Testis (tissue), 3 donors: ENCODE measurements around the gene TRRAP. TPM values are rescaled to one million over a fixed set of nuclear protein-coding genes. Genes with fewer than 3 reads are reported as not detected.

Experiments
- DNase-seq: peaks from one replicate; pipeline ENCODE4 v3.0.0-alpha.2; 2019
- H3K27ac ChIP-seq, 2 donors: fragments of 200-600 bp; sonication (generic); one replicate each; pipeline ENCODE4 v1.5.1; 2019
- H3K27me3 ChIP-seq: fragments of 200-600 bp; sonication (generic); one replicate; pipeline ENCODE4 v1.5.1; 2019
- H3K36me3 ChIP-seq: fragments of 200-600 bp; sonication (generic); one replicate; pipeline ENCODE4 v1.5.1; 2017; ENCODE audit warnings: low read depth; ENCODE audit errors: missing control alignments
- H3K4me1 ChIP-seq: fragments of 200-600 bp; sonication (generic); one replicate; pipeline ENCODE4 v1.5.1; 2019
- H3K4me3 ChIP-seq, 2 donors: fragments of 200-600 bp; sonication (generic); one replicate each; pipeline ENCODE4 v1.5.1; 2017 to 2019
- H3K9me3 ChIP-seq: fragments of 200-600 bp; sonication (generic); one replicate; pipeline ENCODE4 v1.5.1; 2017
- POLR2A ChIP-seq: fragments of 450-650 bp; IDR thresholded peaks from one replicate; pipeline ENCODE4 v1.6.1; 2017; ENCODE audit warnings: antibody characterized with exemption, mild to moderate bottlenecking, moderate library complexity
- WGBS, 2 donors: methylation state at CpG; one replicate each; pipeline ENCODE4 v1.1.5; 2018; 5-methylcytosine and 5-hydroxymethylcytosine counted together
- intact Hi-C: fragments of 100-400 bp; cut with DNase I; formaldehyde crosslinking; loops from one replicate; pipeline ENCODE4 v1.15.1; 2023; ENCODE audit warnings: low total_unique reads
- polyA plus RNA-seq: library from polyadenylated mRNA; stranded (reverse); fragments of 350-450 nt; fragmentation: Illumina TruSeq; extraction: RNeasy Lipid Tissue Mini Kit (QIAGEN cat#74804); gene quantifications from one replicate; pipeline ENCODE4 v1.2.3, GENCODE V29; 2014; ENCODE audit warnings: low read depth, low replicate concordance; ENCODE audit not compliant: insufficient read depth
- total RNA-seq, 2 donors: library from RNA; depleted of rRNA; stranded (reverse); fragments of >200 nt; gene quantifications; one replicate each; pipeline ENCODE4 v1.2.3, GENCODE V29; 2016
- TF ChIP-seq, protein P1 (sequence below), 3 experiments: fragments of 450-650 bp in 2 of 3; fragments of 200-600 bp in 1 of 3; sonication (generic) in 1 of 3; IDR thresholded peaks; one replicate each; pipeline ENCODE4 v1.5.1; 2016 to 2019; ENCODE audit warnings: antibody characterized with exemption in 3 of 3, mild to moderate bottlenecking in 2 of 3, moderate library complexity in 1 of 3

TRRAP gene
- total and polyA plus RNA-seq, 3 donors from 2014 or later: 45.6 to 120 (median 119) TPM

DNA sequence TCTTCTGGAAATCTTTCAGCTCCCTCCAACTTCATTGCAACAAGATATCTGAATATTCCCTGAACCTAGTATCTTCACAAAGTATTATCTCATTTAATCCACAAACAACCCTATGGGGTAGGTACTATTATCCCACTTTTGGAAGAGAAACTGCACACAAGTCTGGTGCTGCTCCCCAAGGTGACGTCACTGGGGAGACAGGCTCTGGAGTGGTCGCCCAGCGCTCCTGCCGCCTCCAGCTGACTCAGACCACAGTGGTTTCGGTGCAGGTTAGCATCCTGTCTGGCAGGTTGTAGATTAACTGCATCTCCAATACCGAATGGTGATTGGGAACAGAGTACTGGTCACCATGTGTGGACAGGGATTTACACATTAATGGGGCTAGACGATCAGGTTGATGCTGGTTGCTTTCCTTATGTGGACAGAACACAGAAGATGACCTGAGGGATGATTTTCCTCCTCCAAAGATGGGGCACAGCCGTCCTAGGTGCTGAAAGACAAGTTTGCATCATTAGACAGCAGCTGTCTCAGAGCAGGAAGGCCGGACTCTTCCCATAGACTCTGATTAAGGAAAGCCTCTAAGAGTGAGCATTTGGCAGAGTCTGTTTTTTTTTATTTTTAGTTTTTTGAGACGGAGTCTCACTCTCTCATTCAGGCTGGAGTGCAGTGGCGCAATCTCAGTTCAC is 128.6 kb downstream of the TRRAP start:
- peak; percentile 10 for DNase-seq
- no peak for TF ChIP-seq POLR2A
- TF ChIP-seq, protein P1, sequence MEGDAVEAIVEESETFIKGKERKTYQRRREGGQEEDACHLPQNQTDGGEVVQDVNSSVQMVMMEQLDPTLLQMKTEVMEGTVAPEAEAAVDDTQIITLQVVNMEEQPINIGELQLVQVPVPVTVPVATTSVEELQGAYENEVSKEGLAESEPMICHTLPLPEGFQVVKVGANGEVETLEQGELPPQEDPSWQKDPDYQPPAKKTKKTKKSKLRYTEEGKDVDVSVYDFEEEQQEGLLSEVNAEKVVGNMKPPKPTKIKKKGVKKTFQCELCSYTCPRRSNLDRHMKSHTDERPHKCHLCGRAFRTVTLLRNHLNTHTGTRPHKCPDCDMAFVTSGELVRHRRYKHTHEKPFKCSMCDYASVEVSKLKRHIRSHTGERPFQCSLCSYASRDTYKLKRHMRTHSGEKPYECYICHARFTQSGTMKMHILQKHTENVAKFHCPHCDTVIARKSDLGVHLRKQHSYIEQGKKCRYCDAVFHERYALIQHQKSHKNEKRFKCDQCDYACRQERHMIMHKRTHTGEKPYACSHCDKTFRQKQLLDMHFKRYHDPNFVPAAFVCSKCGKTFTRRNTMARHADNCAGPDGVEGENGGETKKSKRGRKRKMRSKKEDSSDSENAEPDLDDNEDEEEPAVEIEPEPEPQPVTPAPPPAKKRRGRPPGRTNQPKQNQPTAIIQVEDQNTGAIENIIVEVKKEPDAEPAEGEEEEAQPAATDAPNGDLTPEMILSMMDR (IDR thresholded peaks at IDR 0.05): no peak
- no peaks in the 10 kb centered on the region for H3K9me3 ChIP-seq
- no peaks in the 10 kb centered on the region for H3K36me3 ChIP-seq
- no peaks in the 10 kb centered on the region for H3K27me3 ChIP-seq
- no peaks in the 10 kb centered on the region for H3K4me1 ChIP-seq
- intact Hi-C loops: no loop called here
- 90 to 93% methylated on average over 11 of the region's 11 CpGs for WGBS, 2 donors
- no peak overlapping the region for H3K27ac ChIP-seq
- no peak overlapping the region for H3K4me3 ChIP-seq

DNA sequence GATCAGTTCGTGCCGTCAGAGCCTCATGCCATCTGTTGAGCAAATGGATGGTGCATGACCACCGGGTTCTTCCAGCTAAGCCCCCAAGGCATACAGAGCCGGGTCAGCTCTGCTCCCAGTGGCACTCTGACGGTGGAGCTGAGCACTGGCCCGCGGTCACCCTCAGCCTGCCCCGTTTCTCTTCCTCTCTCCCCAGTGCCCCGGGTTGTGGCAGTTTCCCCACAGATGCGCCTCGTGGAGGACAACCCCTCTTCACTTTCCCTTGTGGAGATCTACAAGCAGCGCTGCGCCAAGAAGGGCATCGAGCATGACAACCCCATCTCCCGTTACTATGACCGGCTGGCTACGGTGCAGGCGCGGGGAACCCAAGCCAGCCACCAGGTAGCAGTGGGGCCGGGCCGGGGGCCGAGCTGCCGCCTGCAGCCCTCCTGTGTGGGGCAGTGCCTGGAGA is 129.9 kb downstream of the TRRAP start:
- no peak for DNase-seq
- TF ChIP-seq, protein P1 (IDR thresholded peaks at IDR 0.05): no peak
- no peak for TF ChIP-seq POLR2A
- Histone ChIP-seq H3K9me3 (no peaks in the 10 kb centered on the region), H3K27ac (no peak overlapping the region), H3K27me3 (no peaks in the 10 kb centered on the region), H3K4me3 (no peak overlapping the region), H3K36me3 (no peaks in the 10 kb centered on the region), H3K4me1 (no peaks in the 10 kb centered on the region)
- 96 to 97% methylated on average over 23 of the region's 23 CpGs for WGBS, 2 donors
- intact Hi-C loops: no loop called here

DNA sequence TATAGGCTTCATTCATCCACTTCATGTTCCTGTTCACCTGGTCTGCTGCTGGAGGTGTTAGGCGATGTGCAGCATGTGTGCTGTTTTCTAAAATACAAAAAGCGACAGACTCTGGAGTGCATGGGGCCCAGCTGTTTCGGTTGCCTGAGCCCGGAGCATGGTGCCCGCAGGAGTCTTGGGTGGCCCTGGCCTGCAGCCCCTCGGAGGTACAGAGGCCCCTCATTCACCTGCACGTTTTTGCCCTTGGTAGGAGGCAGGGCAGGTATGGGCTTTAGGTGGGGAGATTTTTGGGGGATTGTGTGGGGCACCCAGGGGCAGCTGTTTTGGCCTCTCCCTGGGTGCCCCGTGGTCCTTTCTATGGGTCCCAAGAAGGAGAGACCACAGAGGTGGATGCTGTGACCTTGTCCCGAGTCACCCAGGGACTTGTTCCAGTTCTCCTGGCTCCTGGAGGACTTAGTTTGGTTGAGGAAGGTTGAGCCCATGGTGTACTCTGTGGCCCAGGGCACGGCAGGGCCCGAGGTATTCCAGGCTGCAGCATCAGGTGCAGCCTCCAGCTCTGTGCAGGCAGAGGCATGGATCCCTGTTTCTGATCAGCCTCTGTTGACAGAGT is 130.7 kb downstream of the TRRAP start:
- no peak overlapping the region for H3K4me3 ChIP-seq
- DNase-seq: peak; percentile 8
- H3K4me1 ChIP-seq: peaks cover under 1% of the 10 kb centered on the region
- TF ChIP-seq POLR2A: no peak
- TF ChIP-seq, protein P1 (IDR thresholded peaks at IDR 0.05): no peak
- no peaks in the 10 kb centered on the region for H3K36me3 ChIP-seq
- intact Hi-C loops: no loop called here
- H3K9me3 ChIP-seq: no peaks in the 10 kb centered on the region
- 87 to 90% methylated on average over 9 to 11 of the region's 11 CpGs for WGBS, 2 donors
- no peak overlapping the region for H3K27ac ChIP-seq
- H3K27me3 ChIP-seq: no peaks in the 10 kb centered on the region

DNA sequence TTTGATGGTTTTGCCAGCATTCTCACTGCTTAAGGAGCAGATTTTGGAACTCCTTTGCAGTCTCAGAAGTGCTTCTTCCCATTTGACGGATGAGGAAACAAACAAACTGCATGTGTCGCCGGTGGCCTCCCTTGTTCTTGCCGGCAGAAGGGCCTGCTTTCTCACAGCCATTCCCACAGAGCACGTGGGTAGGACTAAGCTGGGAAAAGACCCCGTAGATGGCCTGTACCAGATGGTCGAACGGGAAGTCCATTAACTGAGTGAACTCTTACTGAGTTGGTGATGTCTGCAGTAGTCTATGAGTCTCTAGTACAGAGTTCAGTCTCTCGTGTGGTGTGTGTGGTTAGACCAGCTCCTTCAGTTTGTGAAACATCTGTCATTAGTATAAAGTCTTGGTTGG is 131.9 kb downstream of the TRRAP start:
- intact Hi-C loops: no loop called here
- no peak overlapping the region for H3K4me3 ChIP-seq
- no peaks in the 10 kb centered on the region for H3K27me3 ChIP-seq
- H3K27ac ChIP-seq: no peak overlapping the region
- no peaks in the 10 kb centered on the region for H3K9me3 ChIP-seq
- DNase-seq: peak; percentile 2
- TF ChIP-seq POLR2A: no peak
- TF ChIP-seq, protein P1 (IDR thresholded peaks at IDR 0.05): no peak
- peaks cover 7% of the 10 kb centered on the region for H3K4me1 ChIP-seq
- WGBS, 2 donors: 87 to 94% methylated on average over 9 of the region's 9 CpGs
- no peaks in the 10 kb centered on the region for H3K36me3 ChIP-seq

DNA sequence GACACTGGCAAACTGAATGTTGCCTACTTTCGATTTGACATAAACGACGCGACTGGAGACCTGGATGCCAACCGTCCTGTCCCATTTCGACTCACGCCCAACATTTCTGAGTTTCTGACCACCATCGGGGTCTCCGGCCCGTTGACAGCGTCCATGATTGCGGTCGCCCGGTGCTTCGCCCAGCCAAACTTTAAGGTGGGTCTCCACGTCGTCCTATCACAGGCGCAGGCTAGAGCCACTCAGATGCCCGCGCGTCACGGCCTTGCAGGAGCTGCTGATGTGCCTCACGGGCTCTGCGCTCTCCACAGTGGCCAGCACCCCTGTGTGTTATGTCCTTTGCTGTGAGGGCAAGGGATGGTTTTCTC is 133.0 kb downstream of the TRRAP start:
- no peak for DNase-seq
- intact Hi-C loops: no loop called here
- H3K4me1 ChIP-seq: peaks cover 7% of the 10 kb centered on the region
- no peaks in the 10 kb centered on the region for H3K27me3 ChIP-seq
- no peak overlapping the region for H3K27ac ChIP-seq
- H3K36me3 ChIP-seq: no peaks in the 10 kb centered on the region
- 97 to 98% methylated on average over 22 to 24 of the region's 24 CpGs for WGBS, 2 donors
- H3K9me3 ChIP-seq: no peaks in the 10 kb centered on the region
- no peak overlapping the region for H3K4me3 ChIP-seq
- TF ChIP-seq, protein P1 (IDR thresholded peaks at IDR 0.05): no peak
- no peak for TF ChIP-seq POLR2A
